Measurements from ENCODE around the gene TPM3. TPM values are rescaled to one million over a fixed set of nuclear protein-coding genes. Genes with fewer than 3 reads are reported as not detected.

The TPM3 gene
- total RNA-seq, 1 donor from 2014 or later = 569 TPM

DNA sequence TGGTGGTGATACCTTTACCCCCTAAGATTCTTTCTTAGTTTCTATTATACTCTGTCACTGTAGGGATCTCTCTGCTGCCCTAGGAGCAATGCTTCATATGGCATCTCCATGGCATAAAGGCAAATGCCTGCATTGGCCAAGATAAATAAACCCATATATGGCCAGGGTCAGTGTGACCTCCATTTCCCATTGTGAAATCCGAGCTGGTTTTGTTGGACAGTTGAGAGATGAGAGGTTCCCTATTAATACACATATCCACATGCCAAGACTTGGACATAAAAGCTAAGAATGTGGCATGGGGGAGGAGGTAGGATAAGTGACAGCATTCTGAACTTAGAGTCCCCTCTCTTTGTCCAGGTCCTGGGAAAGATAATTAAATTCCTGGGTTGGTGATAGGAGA is 1.4 kb downstream of the TPM3 start:
- TF ChIP-seq, protein P1, sequence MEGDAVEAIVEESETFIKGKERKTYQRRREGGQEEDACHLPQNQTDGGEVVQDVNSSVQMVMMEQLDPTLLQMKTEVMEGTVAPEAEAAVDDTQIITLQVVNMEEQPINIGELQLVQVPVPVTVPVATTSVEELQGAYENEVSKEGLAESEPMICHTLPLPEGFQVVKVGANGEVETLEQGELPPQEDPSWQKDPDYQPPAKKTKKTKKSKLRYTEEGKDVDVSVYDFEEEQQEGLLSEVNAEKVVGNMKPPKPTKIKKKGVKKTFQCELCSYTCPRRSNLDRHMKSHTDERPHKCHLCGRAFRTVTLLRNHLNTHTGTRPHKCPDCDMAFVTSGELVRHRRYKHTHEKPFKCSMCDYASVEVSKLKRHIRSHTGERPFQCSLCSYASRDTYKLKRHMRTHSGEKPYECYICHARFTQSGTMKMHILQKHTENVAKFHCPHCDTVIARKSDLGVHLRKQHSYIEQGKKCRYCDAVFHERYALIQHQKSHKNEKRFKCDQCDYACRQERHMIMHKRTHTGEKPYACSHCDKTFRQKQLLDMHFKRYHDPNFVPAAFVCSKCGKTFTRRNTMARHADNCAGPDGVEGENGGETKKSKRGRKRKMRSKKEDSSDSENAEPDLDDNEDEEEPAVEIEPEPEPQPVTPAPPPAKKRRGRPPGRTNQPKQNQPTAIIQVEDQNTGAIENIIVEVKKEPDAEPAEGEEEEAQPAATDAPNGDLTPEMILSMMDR (conservative IDR thresholded peaks at IDR 0.05; ENCODE audit: low read depth, low read length) = no peak
- no peak for DNase-seq (ENCODE audit: low read depth)
- H3K4me3 ChIP-seq (ENCODE audit: low read depth, low read length) = no peak overlapping the region

DNA sequence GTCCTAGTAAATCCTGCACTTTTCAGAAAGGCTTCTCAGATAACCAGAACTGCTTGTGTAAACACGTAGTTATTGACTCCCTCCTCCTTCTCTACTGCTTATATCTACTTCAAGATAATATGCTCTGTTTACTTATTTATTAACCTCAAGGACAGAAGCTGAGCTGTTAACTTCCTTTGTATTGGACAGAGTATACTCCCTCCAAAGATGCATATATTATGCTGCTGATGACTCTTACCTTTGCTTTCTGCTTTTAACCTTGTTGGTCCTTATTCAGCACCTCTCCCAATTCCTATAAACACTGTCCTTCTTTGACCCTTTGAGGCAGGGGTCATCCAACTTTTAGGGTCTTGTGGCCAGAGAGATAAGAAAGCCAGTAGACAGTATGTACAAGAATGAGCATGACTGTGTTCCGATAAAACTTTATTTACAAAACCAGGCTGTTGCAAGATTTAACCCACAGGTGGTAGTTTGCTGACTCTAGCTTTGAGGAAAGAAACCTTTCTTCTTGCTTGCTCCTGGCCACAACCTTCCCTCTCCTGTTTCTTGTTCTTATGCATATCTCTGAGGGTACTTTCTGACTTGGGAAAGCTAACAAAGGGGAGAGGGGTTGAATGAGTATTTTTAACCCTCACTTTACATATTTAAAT is 4.9 kb downstream of the TPM3 start:
- H3K4me3 ChIP-seq (ENCODE audit: low read depth, low read length) = no peak overlapping the region
- no peak for DNase-seq (ENCODE audit: low read depth)
- TF ChIP-seq, protein P1 (conservative IDR thresholded peaks at IDR 0.05; ENCODE audit: low read depth, low read length) = no peak

DNA sequence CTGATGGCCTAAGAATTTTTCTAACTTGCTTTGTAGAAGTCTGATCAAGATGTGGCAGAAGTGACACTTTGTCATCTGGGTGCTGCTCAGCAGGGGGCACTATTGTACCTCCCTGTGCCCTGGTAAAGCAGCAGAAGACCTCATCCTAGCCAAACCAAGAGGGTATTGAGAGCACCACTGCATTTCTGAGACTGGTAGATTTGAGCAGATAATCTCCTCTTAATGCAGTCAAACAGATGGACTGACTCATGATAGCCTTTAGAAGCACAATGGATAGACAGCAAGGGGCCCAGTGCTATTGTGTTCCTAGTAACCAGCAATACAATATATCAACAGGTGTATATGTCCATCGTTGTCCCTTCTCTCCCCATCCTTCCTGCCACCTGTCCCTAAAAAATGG is 5.7 kb downstream of the TPM3 start:
- H3K4me3 ChIP-seq (ENCODE audit: low read depth, low read length) = no peak overlapping the region
- TF ChIP-seq, protein P1 (conservative IDR thresholded peaks at IDR 0.05; ENCODE audit: low read depth, low read length) = peak; percentile 73
- no peak for DNase-seq (ENCODE audit: low read depth)

DNA sequence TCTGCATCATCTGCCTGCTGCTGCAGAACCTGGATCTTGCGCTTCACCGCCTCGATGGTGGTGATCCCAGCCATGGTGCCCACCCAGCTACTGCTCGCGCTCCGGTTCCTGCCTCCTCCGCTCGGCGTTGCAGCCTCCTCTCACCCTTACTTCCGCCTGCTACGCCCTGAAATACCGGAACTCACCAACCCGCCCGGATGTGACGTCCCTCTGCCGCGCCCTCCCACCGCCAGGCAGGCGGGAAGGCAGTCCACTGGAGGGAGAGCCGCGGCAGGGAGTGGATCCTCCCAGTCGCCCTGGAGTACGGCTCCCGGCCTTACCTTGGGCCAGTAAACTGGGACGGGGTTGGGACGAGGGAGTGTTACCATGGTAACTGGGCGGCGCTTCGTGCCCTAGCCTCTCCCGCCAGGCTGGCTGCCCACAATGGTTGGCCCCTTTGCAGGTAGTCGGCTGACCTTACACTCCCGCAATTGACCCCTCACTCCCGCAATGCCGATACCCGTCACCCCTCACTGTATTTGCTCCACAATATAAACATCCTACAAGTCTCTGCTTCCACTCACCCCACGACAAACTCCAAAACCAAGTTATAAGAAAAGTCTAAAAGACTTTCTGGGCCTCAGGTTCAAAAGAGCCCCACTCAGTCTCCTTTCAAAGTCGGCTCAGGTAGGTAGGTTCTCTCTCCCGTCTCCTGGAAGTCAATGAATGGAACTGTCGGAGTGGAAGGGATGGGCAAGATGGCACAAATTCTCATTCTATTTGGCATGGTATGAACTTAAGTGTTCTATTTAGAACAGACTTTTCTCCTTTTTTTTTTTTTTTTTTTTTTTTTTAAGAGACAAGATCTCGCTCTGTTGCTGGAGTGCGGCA is 8.6 kb downstream of the TPM3 start:
- H3K4me3 ChIP-seq (ENCODE audit: low read depth, low read length) = peak overlapping the region; percentile 97
- TF ChIP-seq, protein P1 (conservative IDR thresholded peaks at IDR 0.05; ENCODE audit: low read depth, low read length) = no peak
- DNase-seq (ENCODE audit: low read depth) = peak; percentile 64

DNA sequence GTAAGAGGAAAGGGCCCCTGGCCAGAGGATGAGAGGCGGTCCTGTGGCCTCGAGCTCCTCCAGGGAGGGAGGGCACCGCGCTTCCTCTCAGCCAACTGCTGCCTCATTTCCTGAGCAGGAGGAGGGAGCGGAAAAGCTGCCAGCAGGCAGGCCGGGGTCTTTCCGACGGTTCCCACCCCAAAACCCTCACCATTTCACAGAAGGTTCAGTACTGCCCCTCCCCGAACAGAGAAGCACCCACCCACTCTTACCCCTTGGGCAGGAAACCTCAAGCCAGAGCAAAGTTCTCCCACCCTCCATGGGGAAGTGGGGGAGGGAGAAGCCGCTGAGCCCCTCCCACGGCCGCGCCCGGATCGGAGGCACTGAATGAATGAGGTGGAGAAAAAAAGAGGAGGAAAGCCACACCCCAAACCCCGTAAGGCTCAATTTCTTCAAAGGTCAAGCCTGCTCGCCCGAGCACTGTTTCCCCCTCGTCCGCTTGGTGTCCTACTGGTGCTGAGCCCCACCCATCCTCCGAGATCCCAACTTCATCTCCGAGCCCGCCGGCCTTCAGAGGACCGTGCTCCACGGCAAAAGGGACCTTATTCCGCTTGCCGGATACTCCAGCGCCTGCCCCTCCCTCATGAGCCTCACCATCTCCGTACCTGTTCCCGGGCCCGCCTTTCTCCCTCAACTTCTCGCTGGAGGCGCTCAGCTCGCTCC is 9.4 kb downstream of the TPM3 start:
- TF ChIP-seq, protein P1 (conservative IDR thresholded peaks at IDR 0.05; ENCODE audit: low read depth, low read length) = no peak
- DNase-seq (ENCODE audit: low read depth) = no peak
- H3K4me3 ChIP-seq (ENCODE audit: low read depth, low read length) = peak overlapping the region; percentile 97

DNA sequence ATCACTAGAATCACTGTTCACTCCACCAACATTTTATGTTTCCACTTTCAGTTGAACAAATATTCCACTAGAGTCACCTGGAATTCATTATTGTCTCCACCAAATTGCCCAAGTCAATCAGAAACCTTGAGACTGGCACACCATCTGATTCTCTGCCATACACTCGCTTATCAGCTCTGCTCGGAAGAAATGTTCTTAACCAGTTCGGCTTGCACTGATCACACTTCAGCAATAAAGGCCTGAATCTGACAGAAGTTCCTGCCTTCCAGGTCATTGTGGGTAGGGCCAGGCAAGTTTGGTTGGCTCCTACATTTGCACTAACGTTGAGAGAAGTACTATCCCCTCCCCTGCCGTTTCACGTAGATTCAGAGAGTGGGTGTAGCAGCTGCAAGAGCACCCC is 10.0 kb downstream of the TPM3 start:
- TF ChIP-seq, protein P1 (conservative IDR thresholded peaks at IDR 0.05; ENCODE audit: low read depth, low read length) = no peak
- no peak for DNase-seq (ENCODE audit: low read depth)

More for the DNA sequence above, 10.0 kb downstream of the TPM3 start:
- peak overlapping the region; percentile 97 for H3K4me3 ChIP-seq (ENCODE audit: low read depth, low read length)
